ENCODE data around the gene FAM3A.

FAM3A gene

DNA sequence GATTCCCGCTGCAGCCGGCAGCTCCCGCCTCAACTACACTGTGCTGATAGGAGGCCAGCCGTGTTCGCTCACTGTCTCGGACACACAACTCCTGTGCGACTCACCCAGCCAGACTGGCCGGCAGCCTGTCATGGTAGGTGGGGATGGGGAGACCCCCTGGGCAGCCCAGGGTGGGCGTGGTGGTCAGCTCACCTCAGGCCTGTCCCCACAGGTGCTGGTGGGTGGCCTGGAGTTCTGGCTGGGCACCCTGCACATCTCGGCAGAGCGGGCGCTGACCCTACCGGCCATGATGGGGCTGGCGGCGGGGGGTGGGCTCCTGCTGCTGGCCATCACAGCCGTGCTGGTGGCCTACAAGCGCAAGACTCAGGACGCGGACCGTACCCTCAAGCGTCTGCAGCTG, 48.5 kb downstream of the FAM3A start:
- no peak for DNase-seq (ENCODE audit: low read depth)
- H3K4me3 ChIP-seq (replicated peaks; ENCODE audit: low read depth, low read length) = no peak overlapping the region
- TF ChIP-seq CTCF (IDR thresholded peaks at IDR 0.05; ENCODE audit: low read length, missing control alignments) = no peak

DNA sequence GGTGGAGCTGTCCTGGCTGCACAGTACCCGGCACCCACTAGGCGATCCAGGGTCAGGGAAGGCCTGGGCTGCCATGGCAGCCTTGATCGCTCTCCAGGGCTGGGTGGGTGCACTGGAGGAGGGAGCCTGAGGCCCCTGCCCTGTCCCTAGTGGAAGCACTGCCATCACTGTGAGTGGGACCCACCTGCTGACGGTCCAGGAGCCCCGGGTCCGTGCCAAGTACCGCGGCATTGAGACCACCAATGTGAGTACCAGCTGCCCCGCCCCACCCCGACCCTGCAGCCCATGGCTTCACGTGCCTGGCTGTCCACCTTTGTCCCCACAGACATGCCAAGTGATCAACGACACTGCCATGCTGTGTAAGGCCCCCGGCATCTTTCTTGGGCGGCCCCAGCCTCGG, 49.1 kb downstream of the FAM3A start:
- no peak overlapping the region for H3K4me3 ChIP-seq (replicated peaks; ENCODE audit: low read depth, low read length)
- no peak for TF ChIP-seq CTCF (IDR thresholded peaks at IDR 0.05; ENCODE audit: low read length, missing control alignments)
- no peak for DNase-seq (ENCODE audit: low read depth)

DNA sequence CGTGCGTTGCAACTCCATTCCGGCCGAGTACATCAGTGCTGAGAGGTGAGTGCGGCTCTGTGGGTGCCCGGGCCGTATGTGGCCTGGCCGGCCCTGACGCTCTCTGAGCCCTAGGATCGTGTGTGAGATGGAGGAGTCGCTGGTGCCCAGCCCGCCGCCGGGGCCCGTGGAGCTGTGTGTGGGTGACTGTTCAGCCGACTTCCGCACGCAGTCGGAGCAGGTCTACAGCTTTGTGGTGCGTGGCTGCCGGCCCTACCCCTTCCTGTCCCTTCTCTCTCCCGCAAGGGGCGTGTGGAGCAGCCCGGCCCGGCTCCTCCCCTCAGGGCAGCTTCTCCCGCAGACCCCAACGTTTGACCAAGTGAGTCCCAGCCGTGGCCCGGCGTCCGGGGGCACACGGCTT, 50.0 kb downstream of the FAM3A start:
- DNase-seq (ENCODE audit: low read depth) = no peak
- no peak for TF ChIP-seq CTCF (IDR thresholded peaks at IDR 0.05; ENCODE audit: low read length, missing control alignments)
- no peak overlapping the region for H3K4me3 ChIP-seq (replicated peaks; ENCODE audit: low read depth, low read length)

DNA sequence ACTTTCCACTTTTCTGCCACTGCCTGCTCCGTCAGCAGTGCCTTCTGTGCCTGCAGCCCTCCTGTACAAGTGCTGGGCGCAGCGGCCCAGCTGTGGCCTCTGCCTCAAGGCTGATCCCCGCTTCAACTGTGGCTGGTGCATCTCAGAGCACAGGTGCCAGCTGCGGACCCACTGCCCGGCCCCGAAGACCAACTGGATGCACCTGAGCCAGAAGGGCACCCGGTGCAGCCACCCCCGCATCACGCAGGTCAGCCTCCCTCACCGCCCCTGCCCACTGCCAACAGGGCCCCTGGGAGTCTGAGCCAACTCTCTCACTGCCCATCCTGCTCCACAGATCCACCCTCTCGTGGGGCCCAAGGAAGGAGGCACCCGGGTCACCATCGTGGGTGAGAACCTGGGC, 50.4 kb downstream of the FAM3A start:
- no peak for DNase-seq (ENCODE audit: low read depth)
- no peak overlapping the region for H3K4me3 ChIP-seq (replicated peaks; ENCODE audit: low read depth, low read length)
- no peak for TF ChIP-seq CTCF (IDR thresholded peaks at IDR 0.05; ENCODE audit: low read length, missing control alignments)

GRCh38 chrX:154464806-154465365, 51.1 kb downstream of the FAM3A start:
- TF ChIP-seq CTCF (IDR thresholded peaks at IDR 0.05; ENCODE audit: low read length, missing control alignments) = no peak
- H3K4me3 ChIP-seq (replicated peaks; ENCODE audit: low read depth, low read length) = no peak overlapping the region
- DNase-seq (ENCODE audit: low read depth) = no peak

- TF ChIP-seq CTCF (IDR thresholded peaks at IDR 0.05; ENCODE audit: low read length, missing control alignments) = no peak
Measured at GRCh38 chrX:154463611-154464220, 52.3 kb downstream of the FAM3A start.

DNA sequence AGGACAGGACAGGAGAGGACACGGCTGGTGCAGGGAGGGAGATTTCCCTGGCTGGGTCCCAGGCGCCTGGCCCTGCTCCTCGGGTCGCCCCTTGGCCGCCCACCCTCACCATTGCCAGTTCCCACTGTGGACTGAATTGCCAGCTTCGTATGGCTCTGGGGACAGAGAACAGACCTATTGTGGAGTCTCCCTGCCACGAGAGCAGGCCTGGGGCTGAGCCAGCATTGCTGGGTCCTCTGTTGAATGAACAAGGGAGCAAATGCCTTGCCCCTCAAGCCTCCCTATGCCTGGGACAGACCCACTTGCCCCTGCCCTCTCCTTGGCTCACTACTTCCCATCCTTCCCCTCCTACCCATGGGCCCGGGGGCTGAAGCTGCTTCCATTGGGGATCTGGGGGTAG, 53.6 kb downstream of the FAM3A start:
- H3K4me3 ChIP-seq (replicated peaks; ENCODE audit: low read depth, low read length) = no peak overlapping the region
- no peak for TF ChIP-seq CTCF (IDR thresholded peaks at IDR 0.05; ENCODE audit: low read length, missing control alignments)
- no peak for DNase-seq (ENCODE audit: low read depth)

More at GRCh38 chrX:154463611-154464220, 52.3 kb downstream of the FAM3A start:
- H3K4me3 ChIP-seq (replicated peaks; ENCODE audit: low read depth, low read length) = no peak overlapping the region
- DNase-seq (ENCODE audit: low read depth) = no peak

Data from fibroblast of pulmonary artery (primary cell).